Right cardiac atrium (tissue), 5 donors: ENCODE data around the gene NES. TPM values are rescaled to one million over a fixed set of nuclear protein-coding genes. Genes with fewer than 3 reads are reported as not detected.

Experiments used
- ATAC-seq, 2 donors: fragments of 200-7000 bp; cut with Tn5 transposase; one replicate each; pipeline versions ENCODE4 v1.8.0 to v1.9.1; 2020; ENCODE audit warnings: moderate library complexity in 2 of 2, mild to moderate bottlenecking in 1 of 2
- DNase-seq, 3 donors: peaks; one replicate each; pipeline ENCODE4 v3.0.0-alpha.2; 2020
- H3K27ac ChIP-seq: one replicate; pipeline ENCODE4 v1.5.1; 2013; ENCODE audit warnings: mild to moderate bottlenecking, low read length, control low read depth, moderate library complexity
- H3K27me3 ChIP-seq: one replicate; pipeline ENCODE4 v1.6.1; 2013; ENCODE audit not compliant: control insufficient read depth, insufficient read depth
- H3K4me1 ChIP-seq: one replicate; pipeline ENCODE4 v1.6.1; 2013; ENCODE audit warnings: low read length; ENCODE audit not compliant: control insufficient read depth, insufficient read depth
- H3K4me3 ChIP-seq: one replicate; pipeline ENCODE4 v1.5.1; 2013; ENCODE audit warnings: low read length, control low read depth
- H3K9me3 ChIP-seq: one replicate; pipeline ENCODE4 v1.6.1; 2013; ENCODE audit warnings: low read length; ENCODE audit not compliant: control insufficient read depth
- WGBS: extraction: QIAGEN DNeasy Blood & Tissue Kit; methylation state at CpG from one replicate; pipeline ENCODE4 v1.1.7; 2013; 5-methylcytosine and 5-hydroxymethylcytosine counted together
- intact Hi-C, 4 donors: fragments of 100-400 bp; cut with DNase I; formaldehyde crosslinking; loops; one replicate each; pipeline versions ENCODE4 v1.11.0 to v1.14.0; 2022 to 2023
- polyA plus RNA-seq: library from polyadenylated mRNA; stranded (reverse); fragments of 200-250 nt; gene quantifications from one replicate; pipeline ENCODE4 v1.2.3, GENCODE V29; 2013
- total RNA-seq, 4 donors: library from RNA; stranded (reverse); fragmentation: NEBNext Ultra II Directional; extraction: Animal tissue kit (Norgen Biotek cat#: 25700); gene quantifications; one replicate each; pipeline ENCODE4 v1.2.1, GENCODE V29; 2021
- donor health status: healthy with polysubstance abuse.
- donor health status: DM: no; HTN: yes; CAD: no.
- donor health status: DM: no; HTN: no; CAD: no.
- donor health status: DM: no; HTN: yes; CAD: no; lungs with severe emphysema.
- donor health status: DM: yes; HTN: yes; CAD: no.

NES gene
- total and polyA plus RNA-seq, 5 donors: 146 to 282 (median 189) TPM

DNA sequence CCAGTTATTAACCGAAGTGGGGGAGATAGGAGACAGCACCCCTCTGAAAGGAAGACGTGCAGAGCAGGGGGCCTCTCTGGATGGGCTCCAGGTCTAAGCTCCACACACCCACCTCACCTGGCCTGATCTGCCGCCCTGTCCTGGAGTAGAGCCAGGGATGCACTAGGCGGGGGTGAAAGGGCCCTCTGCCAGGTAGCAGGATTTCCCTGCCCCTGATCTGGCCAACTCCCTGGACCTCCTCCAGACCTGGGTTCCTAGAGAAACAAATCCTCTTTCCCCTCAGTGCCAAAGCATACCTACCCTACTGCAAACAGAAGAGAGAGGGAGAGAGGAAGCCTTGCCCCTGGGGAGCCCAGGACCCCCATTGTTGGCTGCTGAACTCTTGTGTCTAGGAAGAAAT, 26.1 kb upstream of the NES start:
- intact Hi-C loops: no loop called here
- H3K9me3 ChIP-seq: no peaks in the 10 kb centered on the region
- no peak for ATAC-seq
- H3K4me1 ChIP-seq: peaks cover 4% of the 10 kb centered on the region
- 76% methylated on average over 4 of the region's 4 CpGs for WGBS
- no peak overlapping the region for H3K27ac ChIP-seq
- no peak overlapping the region for H3K4me3 ChIP-seq
- no peaks in the 10 kb centered on the region for H3K27me3 ChIP-seq
- peak in 1 of 3 donors; percentile 41 for DNase-seq

DNA sequence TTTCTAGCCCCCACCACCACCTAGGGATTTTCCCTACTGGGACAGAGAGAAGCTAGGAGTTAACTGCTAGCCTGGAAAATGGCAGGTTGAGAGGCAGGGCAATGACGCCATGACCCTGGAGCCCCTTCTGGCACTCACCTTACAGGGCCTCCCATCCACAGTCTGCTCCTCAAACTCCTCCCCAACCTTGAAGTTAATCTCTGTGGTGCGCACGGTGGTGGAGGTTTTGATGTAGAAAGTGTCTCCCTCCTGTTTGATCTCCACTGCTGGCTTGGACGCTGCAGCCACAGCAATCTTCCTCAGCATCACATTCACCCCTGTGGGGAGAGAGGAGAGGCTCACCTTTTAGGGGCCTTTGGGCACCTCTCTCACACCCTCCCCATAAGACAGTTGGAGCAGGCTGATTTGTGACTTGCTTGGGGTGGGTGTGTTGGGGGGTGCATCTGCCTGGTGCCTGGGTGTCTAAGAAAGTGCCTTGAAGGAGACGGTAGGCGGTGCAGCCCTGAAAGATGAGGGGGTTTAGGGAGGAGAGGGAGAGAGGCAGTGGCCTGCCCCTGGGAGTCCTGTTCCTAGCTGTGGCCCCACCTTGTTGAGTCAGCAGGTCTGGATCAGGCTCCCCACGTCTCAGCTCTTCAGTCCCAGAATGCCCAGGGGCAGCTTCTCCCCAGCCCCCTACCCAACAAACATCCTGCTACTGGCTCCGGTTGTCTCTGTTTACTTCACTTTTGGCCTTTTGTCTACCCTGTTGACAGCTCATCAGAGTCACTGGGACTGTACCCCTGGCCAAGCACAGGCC, 23.7 kb upstream of the NES start:
- intact Hi-C loops: no loop called here
- DNase-seq: peak in 1 of 3 donors; percentile 25
- 79% methylated on average over 8 of the region's 8 CpGs for WGBS
- Histone ChIP-seq H3K4me1 (peaks cover 4% of the 10 kb centered on the region), H3K27ac (no peak overlapping the region), H3K4me3 (no peak overlapping the region), H3K9me3 (no peaks in the 10 kb centered on the region), H3K27me3 (no peaks in the 10 kb centered on the region)
- no peak for ATAC-seq

DNA sequence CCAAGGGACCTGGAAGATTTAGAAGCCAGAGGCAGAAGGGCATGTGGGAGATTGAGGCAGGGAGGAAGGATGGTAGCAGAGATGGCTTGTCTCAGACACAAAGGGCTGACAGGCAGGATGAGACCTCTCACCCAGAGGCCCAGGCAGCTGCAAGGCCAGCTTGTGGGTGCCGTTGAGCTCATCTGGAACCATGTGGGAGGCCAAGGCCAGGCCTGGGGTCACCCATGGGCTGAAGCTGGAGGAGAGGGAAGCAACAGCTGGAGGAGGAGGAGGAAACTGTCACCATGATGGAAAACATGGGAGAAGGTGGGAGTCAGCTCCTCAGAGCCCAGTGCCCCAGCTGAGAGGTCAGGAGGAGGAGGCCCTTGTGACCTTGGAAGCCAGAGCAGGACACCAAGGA, 21.8 kb upstream of the NES start:
- H3K4me3 ChIP-seq: no peak overlapping the region
- DNase-seq: peak in 1 of 3 donors; percentile 23
- no peak overlapping the region for H3K27ac ChIP-seq
- ATAC-seq: no peak
- no peaks in the 10 kb centered on the region for H3K9me3 ChIP-seq
- no peaks in the 10 kb centered on the region for H3K4me1 ChIP-seq
- no peaks in the 10 kb centered on the region for H3K27me3 ChIP-seq
- intact Hi-C loops: loop anchor here in 2 of 4 donors (10.0 kb wide), 2 partner anchors 156 to 186 kb away; partner anchors contain the start of gene INSRR (in 1 of the 2)
- WGBS: 57% methylated on average over 1 of the region's 1 CpG

DNA sequence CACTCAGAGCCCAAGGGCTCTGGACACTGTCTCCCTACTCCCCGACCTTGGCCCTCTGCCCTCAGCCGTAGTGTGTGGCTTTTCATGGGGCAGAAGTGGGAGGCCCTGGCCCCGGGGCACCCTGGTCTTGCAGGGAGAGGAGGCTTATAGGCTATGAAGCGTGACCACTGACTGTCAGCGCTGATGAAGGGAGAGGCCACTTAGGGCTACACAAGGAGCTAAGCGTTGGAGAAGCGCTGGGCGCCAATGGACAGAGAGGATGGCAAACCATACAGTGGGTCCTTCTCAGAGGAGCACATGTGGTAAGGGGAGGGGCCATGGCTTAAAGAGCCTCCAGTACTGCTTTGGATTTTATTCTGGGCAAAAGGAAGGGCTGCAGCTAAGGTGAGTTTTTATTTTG, 20.3 kb upstream of the NES start:
- H3K27me3 ChIP-seq: no peaks in the 10 kb centered on the region
- H3K9me3 ChIP-seq: no peaks in the 10 kb centered on the region
- no peaks in the 10 kb centered on the region for H3K4me1 ChIP-seq
- WGBS: 81% methylated on average over 8 of the region's 8 CpGs
- H3K27ac ChIP-seq: no peak overlapping the region
- intact Hi-C loops: loop anchor here in 2 of 4 donors (10.0 kb wide), 2 partner anchors 157 to 187 kb away; partner anchors contain the start of gene INSRR (in 1 of the 2)
- peak in 1 of 3 donors; percentile 33 for DNase-seq
- no peak for ATAC-seq
- no peak overlapping the region for H3K4me3 ChIP-seq

DNA sequence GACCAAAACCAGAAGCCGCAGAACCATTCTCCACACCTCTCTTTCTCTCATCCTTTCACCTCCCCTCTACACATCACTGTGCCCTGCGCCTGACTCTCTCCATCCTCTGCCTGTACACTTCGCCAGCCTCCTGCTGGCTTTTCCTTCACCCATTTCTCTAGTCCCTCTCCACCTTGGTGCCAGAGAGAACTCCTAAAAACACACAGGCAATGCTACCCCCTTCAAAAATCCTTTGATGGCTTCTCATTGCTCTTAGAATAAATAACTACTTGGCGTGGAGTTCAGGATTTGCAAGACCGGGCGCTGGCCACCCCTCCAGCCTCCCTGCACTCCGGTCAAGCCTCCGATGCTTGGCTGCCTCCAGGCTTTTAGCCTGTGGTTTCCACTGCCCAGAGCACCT, 19.5 kb upstream of the NES start:
- DNase-seq: peak in 1 of 3 donors; percentile 8
- Histone ChIP-seq H3K27me3 (no peaks in the 10 kb centered on the region), H3K4me1 (no peaks in the 10 kb centered on the region), H3K4me3 (no peak overlapping the region), H3K27ac (no peak overlapping the region), H3K9me3 (no peaks in the 10 kb centered on the region)
- no peak for ATAC-seq
- WGBS: 94% methylated on average over 8 of the region's 8 CpGs
- intact Hi-C loops: loop anchor here in 2 of 4 donors (10.0 kb wide), 2 partner anchors 158 to 188 kb away; partner anchors contain the start of gene INSRR (in 1 of the 2)

GRCh38 chr1:156694690-156694962, 17.4 kb upstream of the NES start:
- H3K4me3 ChIP-seq: no peak overlapping the region
- ATAC-seq (no peak), DNase-seq (no peak)
- H3K4me1 ChIP-seq: no peaks in the 10 kb centered on the region
- H3K27me3 ChIP-seq: no peaks in the 10 kb centered on the region
- H3K27ac ChIP-seq: no peak overlapping the region
- no peaks in the 10 kb centered on the region for H3K9me3 ChIP-seq
- 94% methylated on average over 5 of the region's 5 CpGs for WGBS
- intact Hi-C loops: loop anchor here in 2 of 4 donors (10.0 kb wide), 2 partner anchors 160 to 190 kb away; partner anchors contain the start of gene INSRR (in 1 of the 2)

DNA sequence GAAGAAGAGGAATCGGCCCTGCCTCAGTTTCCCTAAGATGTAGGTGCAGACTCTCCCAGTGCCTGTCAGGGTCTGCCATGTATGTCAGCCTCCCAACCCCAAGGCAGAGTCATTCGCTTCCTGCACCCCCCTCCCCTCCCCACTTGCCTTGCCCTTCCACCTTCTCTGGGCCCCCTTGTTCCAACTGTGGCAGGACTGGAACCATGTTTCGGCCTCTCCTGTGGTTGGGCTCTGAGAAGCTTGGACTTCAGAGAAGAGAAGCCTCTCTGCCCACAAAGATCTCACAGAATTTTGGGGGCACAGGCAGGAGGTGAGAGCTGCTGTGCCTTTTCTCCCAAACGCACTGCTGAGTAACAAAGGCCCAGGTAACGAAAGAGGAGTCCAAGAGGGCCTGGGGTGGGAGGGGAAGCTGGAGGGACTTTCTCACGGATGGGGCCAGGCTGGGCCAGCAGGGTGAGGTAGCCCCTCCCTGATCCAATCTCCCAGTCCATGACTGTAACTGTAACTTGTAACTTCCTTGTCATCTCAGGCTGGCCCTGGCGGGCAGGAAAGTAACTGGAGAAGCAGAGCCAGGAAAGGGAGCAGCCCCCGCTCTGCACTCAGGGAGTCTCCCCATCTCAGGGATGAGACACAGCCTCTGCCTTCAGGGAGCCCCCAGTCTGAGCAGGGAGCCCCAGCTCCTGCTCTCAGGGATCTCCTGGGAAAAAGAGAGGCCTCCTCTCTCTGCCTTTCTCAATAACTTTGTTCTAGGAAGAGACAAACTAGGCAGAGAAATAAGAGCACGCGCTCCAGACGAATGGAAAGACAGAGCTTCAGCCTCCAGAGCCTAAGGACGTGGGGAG, 16.9 kb upstream of the NES start:
- no peak for ATAC-seq
- Histone ChIP-seq H3K27ac (no peak overlapping the region), H3K4me1 (no peaks in the 10 kb centered on the region), H3K9me3 (no peaks in the 10 kb centered on the region), H3K27me3 (no peaks in the 10 kb centered on the region), H3K4me3 (no peak overlapping the region)
- 75% methylated on average over 12 of the region's 12 CpGs for WGBS
- intact Hi-C loops: loop anchor here in 2 of 4 donors (10.0 kb wide), 2 partner anchors 161 to 191 kb away; partner anchors contain the start of gene INSRR (in 1 of the 2)
- peak in 1 of 3 donors; percentile 12 for DNase-seq

DNA sequence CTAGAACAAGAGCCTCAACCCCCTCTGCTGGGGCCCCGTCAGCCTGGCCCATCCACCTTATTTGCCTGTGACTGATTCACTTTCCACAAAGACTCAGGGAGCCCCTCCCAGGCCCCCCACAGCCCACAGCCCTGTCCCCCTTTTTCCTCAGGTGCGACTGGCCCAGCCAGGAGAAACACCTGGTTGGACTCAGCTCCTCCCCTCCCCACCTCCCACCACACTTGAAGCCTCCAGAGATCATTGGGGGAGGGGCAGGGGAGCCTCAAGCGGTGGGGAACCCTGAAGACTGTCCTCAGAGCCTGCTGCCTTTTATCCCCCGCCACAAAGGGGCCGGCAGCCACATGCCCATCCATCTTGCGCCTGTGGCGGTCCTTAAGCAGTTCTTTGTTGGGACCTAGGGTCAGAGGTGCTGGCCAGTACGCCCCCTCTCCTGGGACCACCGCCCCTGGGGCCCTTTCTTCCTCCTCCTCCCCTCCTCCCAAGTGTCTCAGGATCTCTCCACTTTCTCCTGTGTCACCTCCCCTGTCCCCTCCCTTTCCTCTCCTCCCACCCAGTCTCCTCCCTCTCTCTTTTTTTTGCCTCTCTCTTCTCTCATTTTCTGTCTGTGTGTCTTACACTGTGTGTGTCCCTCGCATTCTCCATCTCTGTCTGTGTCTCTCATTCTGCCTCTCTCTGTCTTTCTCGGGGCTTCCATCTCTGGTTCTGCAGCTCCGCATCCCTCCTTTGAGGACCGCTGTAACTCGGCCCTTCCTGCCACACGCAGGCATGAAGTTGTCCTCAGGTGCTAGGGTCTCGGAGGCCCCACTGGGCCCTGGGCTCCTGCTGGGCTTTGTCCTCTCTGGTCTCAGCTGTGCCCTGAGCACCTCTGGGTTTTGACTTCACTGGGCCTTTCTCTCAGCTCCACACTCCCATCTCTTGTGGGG, 16.0 kb upstream of the NES start:
- 49% methylated on average over 16 of the region's 16 CpGs for WGBS

GRCh38 chr1:156692441-156692924, 15.3 kb upstream of the NES start:
- H3K27me3 ChIP-seq: no peaks in the 10 kb centered on the region
- DNase-seq: peak in 1 of 3 donors; percentile 32
- 18% methylated on average over 13 of the region's 13 CpGs for WGBS
- no peak overlapping the region for H3K4me3 ChIP-seq
- ATAC-seq: no peak
- no peak overlapping the region for H3K27ac ChIP-seq
- intact Hi-C loops: loop anchor here in 2 of 4 donors (10.0 kb wide), 2 partner anchors 162 to 192 kb away; partner anchors contain the start of gene INSRR (in 1 of the 2)
- H3K4me1 ChIP-seq: no peaks in the 10 kb centered on the region
- H3K9me3 ChIP-seq: no peaks in the 10 kb centered on the region

More for the DNA sequence above, 16.0 kb upstream of the NES start:
- H3K9me3 ChIP-seq: no peaks in the 10 kb centered on the region
- H3K27me3 ChIP-seq: no peaks in the 10 kb centered on the region
- no peak overlapping the region for H3K27ac ChIP-seq
- intact Hi-C loops: loop anchor here in 2 of 4 donors (10.0 kb wide), 2 partner anchors 162 to 192 kb away; partner anchors contain the start of gene INSRR (in 1 of the 2)
- peak in 1 of 3 donors; percentile 46 for DNase-seq
- H3K4me3 ChIP-seq: no peak overlapping the region
- ATAC-seq: no peak
- H3K4me1 ChIP-seq: no peaks in the 10 kb centered on the region
